ENCODE data around the gene ZNF747. TPM values are rescaled to one million over a fixed set of nuclear protein-coding genes. Genes with fewer than 3 reads are reported as not detected.

Gene ZNF747
- total RNA-seq, 1 donor from 2014 or later = 5.1 TPM

- TF ChIP-seq, protein P1, sequence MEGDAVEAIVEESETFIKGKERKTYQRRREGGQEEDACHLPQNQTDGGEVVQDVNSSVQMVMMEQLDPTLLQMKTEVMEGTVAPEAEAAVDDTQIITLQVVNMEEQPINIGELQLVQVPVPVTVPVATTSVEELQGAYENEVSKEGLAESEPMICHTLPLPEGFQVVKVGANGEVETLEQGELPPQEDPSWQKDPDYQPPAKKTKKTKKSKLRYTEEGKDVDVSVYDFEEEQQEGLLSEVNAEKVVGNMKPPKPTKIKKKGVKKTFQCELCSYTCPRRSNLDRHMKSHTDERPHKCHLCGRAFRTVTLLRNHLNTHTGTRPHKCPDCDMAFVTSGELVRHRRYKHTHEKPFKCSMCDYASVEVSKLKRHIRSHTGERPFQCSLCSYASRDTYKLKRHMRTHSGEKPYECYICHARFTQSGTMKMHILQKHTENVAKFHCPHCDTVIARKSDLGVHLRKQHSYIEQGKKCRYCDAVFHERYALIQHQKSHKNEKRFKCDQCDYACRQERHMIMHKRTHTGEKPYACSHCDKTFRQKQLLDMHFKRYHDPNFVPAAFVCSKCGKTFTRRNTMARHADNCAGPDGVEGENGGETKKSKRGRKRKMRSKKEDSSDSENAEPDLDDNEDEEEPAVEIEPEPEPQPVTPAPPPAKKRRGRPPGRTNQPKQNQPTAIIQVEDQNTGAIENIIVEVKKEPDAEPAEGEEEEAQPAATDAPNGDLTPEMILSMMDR (conservative IDR thresholded peaks at IDR 0.05; ENCODE audit: low read depth, low read length) = no peak
- no peak for DNase-seq (ENCODE audit: low read depth)
- H3K4me3 ChIP-seq (ENCODE audit: low read depth, low read length) = no peak overlapping the region
Measured at GRCh38 chr16:30521476-30521872, 13.2 kb downstream of the ZNF747 start.

DNA sequence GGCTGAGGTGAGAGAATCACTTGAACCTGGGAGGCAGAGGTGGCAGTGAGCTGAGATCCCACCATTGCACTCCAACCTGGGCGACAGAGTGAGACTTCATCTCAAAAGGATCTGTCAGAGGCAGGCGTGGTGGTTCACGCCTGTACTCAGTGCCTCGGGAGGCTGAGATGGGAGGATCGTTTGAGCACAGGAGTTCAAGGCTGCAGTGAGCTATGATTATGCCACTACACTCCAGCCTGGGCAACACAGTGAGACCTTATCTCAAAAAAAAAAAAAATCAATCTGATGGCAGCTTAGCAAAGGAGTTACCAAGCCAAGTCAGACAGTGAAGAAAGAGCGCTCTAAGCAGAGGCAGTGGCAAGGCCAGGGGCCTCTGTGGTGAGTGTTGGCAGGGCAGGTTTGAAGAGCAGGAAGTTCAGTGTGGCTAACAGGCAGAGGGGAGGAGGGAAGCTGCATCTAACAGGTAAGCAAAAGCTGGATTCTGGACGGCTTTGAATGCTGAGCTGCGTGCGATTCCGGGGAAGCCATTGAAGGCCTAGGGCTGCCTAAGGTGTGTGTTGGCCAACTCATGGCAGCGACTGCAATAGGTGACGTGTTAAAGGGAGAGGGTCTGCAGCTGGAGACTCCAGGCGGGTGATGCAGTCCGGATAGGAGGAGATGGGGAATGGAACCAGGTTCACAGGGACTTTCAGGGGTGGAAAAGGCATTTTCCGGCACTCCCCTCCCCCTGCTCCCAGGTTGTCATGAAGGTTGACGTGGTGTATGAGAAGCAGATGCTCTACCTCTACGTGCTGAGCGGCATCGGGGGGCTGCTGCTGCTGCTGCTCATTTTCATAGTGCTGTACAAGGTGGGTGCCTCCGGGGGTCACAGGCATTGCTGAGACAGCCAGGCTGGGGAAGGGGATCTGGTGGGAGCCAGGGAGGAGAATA lies 15.3 kb downstream of the ZNF747 start:
- no peak overlapping the region for H3K4me3 ChIP-seq (ENCODE audit: low read depth, low read length)
- TF ChIP-seq, protein P1 (conservative IDR thresholded peaks at IDR 0.05; ENCODE audit: low read depth, low read length) = no peak
- DNase-seq (ENCODE audit: low read depth) = no peak

- H3K4me3 ChIP-seq (ENCODE audit: low read depth, low read length) = no peak overlapping the region
- no peak for DNase-seq (ENCODE audit: low read depth)
- TF ChIP-seq, protein P1 (conservative IDR thresholded peaks at IDR 0.05; ENCODE audit: low read depth, low read length) = no peak
Measured at GRCh38 chr16:30518552-30518951, 16.1 kb downstream of the ZNF747 start.

DNA sequence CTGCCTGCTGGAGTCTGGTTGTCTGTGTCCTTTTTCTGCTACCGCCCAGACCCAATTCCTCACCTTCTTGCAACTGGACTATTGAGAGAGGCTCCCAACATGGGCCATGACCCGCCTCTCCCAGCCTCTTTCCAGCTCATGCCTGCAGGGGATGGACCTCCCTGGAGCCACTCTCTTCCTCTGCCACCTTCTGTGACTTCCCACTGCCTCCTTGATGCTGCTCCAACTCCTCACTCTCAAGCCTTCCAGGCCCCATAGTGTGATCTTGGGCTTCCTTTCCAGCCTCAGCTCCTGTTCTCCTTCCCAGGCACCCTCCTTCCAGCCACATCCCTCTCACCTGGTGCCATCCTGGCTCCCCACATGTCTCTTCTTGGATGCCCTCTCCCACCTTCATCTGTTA lies 19.4 kb downstream of the ZNF747 start:
- no peak overlapping the region for H3K4me3 ChIP-seq (ENCODE audit: low read depth, low read length)
- DNase-seq (ENCODE audit: low read depth) = no peak
- TF ChIP-seq, protein P1 (conservative IDR thresholded peaks at IDR 0.05; ENCODE audit: low read depth, low read length) = no peak

DNA sequence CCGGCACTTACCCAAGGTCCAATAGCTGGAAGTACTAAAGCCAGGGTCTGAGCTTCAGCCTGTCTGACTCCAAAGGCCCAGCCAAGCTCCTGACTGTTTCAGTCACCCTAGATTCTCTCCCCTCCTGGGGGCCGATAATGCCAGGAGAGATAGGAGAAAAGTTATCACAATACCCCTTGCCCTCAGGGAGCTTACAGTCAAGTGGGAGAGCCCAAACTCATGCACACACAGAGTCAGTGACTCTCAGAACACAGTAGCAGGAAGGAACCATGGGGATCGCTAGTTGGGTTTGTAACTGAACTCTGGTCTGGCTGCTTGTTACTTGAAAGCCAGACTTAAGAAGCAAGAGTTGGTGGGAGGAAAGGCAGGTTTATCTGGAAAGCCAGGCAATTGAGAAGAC lies 23.1 kb downstream of the ZNF747 start:
- DNase-seq (ENCODE audit: low read depth) = no peak
- no peak overlapping the region for H3K4me3 ChIP-seq (ENCODE audit: low read depth, low read length)
- TF ChIP-seq, protein P1 (conservative IDR thresholded peaks at IDR 0.05; ENCODE audit: low read depth, low read length) = no peak

GRCh38 chr16:30510376-30510938 lies 24.2 kb downstream of the ZNF747 start:
- no peak overlapping the region for H3K4me3 ChIP-seq (ENCODE audit: low read depth, low read length)
- DNase-seq (ENCODE audit: low read depth) = no peak
- TF ChIP-seq, protein P1 (conservative IDR thresholded peaks at IDR 0.05; ENCODE audit: low read depth, low read length) = no peak

All from epithelial cell of proximal tubule (primary cell).